Brain microvascular endothelial cell (primary cell): ENCODE data around the gene ASCL2.

ENCODE experiments used
- DNase-seq: peaks from one replicate; pipeline ENCODE4 v3.0.0-alpha.2; 2020
- H3K27ac ChIP-seq: fragments of 250-450 bp; sonication (Bioruptor Pico); 2 replicates; pipeline ENCODE4 v1.5.1; 2020; ENCODE audit warnings: mild to moderate bottlenecking, moderate library complexity
- H3K27me3 ChIP-seq: fragments of 250-450 bp; sonication (Bioruptor Pico); replicated peaks from 2 replicates; pipeline ENCODE4 v1.5.1; 2020; ENCODE audit warnings: mild to moderate bottlenecking
- H3K36me3 ChIP-seq: fragments of 250-450 bp; sonication (Bioruptor Pico); replicated peaks from 2 replicates; pipeline ENCODE4 v1.5.1; 2020; ENCODE audit warnings: mild to moderate bottlenecking
- H3K4me3 ChIP-seq: 2 replicates; pipeline ENCODE4 v1.5.1; 2011; ENCODE audit warnings: low read depth, mild to moderate bottlenecking, control low read depth, low read length, moderate library complexity
- CTCF ChIP-seq: IDR thresholded peaks from 2 replicates; pipeline ENCODE4 v1.5.1; 2011; ENCODE audit warnings: low read depth, mild to moderate bottlenecking, moderate library complexity, low read length, control low read depth, inconsistent platforms; ENCODE audit errors: missing control alignments
- in situ Hi-C: cut with HindIII; loops from 2 replicates; pipeline ENCODE4 v1.10.0; 2017; ENCODE audit warnings: low sequenced_read_pairs, low pct_ligation_motif_present

The ASCL2 gene

GRCh38 chr11:2295971-2296912 is 25.9 kb upstream of the ASCL2 start:
- no peak for DNase-seq
- no peak overlapping the region for H3K27ac ChIP-seq
- no peak for TF ChIP-seq CTCF
- H3K4me3 ChIP-seq: no peak overlapping the region
- H3K27me3 ChIP-seq: no peaks in the 10 kb centered on the region
- in situ Hi-C loops: no loop called here
- no peaks in the 10 kb centered on the region for H3K36me3 ChIP-seq

GRCh38 chr11:2294926-2295290 is 24.5 kb upstream of the ASCL2 start:
- no peak for TF ChIP-seq CTCF
- H3K27me3 ChIP-seq: no peaks in the 10 kb centered on the region
- no peaks in the 10 kb centered on the region for H3K36me3 ChIP-seq
- no peak overlapping the region for H3K4me3 ChIP-seq
- DNase-seq: no peak
- in situ Hi-C loops: no loop called here
- H3K27ac ChIP-seq: no peak overlapping the region

- DNase-seq: no peak
- Histone ChIP-seq H3K27ac (no peak overlapping the region), H3K4me3 (no peak overlapping the region), H3K36me3 (no peaks in the 10 kb centered on the region), H3K27me3 (no peaks in the 10 kb centered on the region)
- in situ Hi-C loops: no loop called here
- TF ChIP-seq CTCF: no peak
Measured at GRCh38 chr11:2293984-2294925, 23.9 kb upstream of the ASCL2 start.

GRCh38 chr11:2293531-2293971 is 23.2 kb upstream of the ASCL2 start:
- no peak for DNase-seq
- Histone ChIP-seq H3K36me3 (no peaks in the 10 kb centered on the region), H3K27ac (no peak overlapping the region), H3K27me3 (peaks cover 2% of the 10 kb centered on the region), H3K4me3 (no peak overlapping the region)
- in situ Hi-C loops: no loop called here
- no peak for TF ChIP-seq CTCF

- no peak overlapping the region for H3K27ac ChIP-seq
- no peak for DNase-seq
- H3K27me3 ChIP-seq: peaks cover 9% of the 10 kb centered on the region
- H3K36me3 ChIP-seq: no peaks in the 10 kb centered on the region
- TF ChIP-seq CTCF: no peak
- no peak overlapping the region for H3K4me3 ChIP-seq
- in situ Hi-C loops: no loop called here
Measured at GRCh38 chr11:2290351-2290841, 20.0 kb upstream of the ASCL2 start.
